Prostate gland (tissue), 2 donors: ENCODE results near the gene DHRS7B. TPM values are rescaled to one million over a fixed set of nuclear protein-coding genes. Genes with fewer than 3 reads are reported as not detected.
A peak's percentile ranks its signal among the peaks of the same experiment; 100 is the strongest.

Source experiments
- DNase-seq: peaks from one replicate; pipeline ENCODE4 v3.0.0-alpha.2; 2019; ENCODE audit warnings: low spot score
- H3K27ac ChIP-seq, 2 donors: fragments of 200-600 bp; sonication (generic); 2 replicates each; pipeline ENCODE4 v1.5.1; 2017 to 2019
- H3K27me3 ChIP-seq: fragments of 200-600 bp; sonication (generic); replicated peaks from 2 replicates; pipeline ENCODE4 v1.5.1; 2019; ENCODE audit not compliant: insufficient read depth
- H3K36me3 ChIP-seq, 2 donors: fragments of 200-600 bp; sonication (generic); 1 replicate in 1 of 2; 2 replicates in 1 of 2; pipeline versions ENCODE4 v1.5.1 to v1.8.1; 2017 to 2019
- H3K4me1 ChIP-seq: fragments of 200-600 bp; sonication (generic); replicated peaks from 2 replicates; pipeline ENCODE4 v1.5.1; 2019
- H3K4me3 ChIP-seq, 2 donors: fragments of 200-600 bp; sonication (generic); 2 replicates each; pipeline ENCODE4 v1.5.1; 2017 to 2019
- H3K9me3 ChIP-seq: fragments of 200-600 bp; sonication (generic); 2 replicates; pipeline ENCODE4 v1.5.1; 2017
- POLR2A ChIP-seq: fragments of 450-650 bp; IDR thresholded peaks from one replicate; pipeline ENCODE4 v1.6.1; 2016; ENCODE audit warnings: antibody characterized with exemption, mild to moderate bottlenecking
- POLR2AphosphoS5 ChIP-seq: sonication (generic); formaldehyde crosslinking; IDR thresholded peaks from one replicate; pipeline ENCODE4 v1.6.1; 2017; ENCODE audit warnings: antibody characterized with exemption
- WGBS: methylation state at CpG from one replicate; pipeline ENCODE4 v1.1.5; 2018; 5-methylcytosine and 5-hydroxymethylcytosine counted together
- intact Hi-C: fragments of 100-400 bp; cut with DNase I; formaldehyde crosslinking; loops from one replicate; pipeline ENCODE4 v1.14.2; 2022
- total RNA-seq, 2 donors: library from RNA; depleted of rRNA; stranded (reverse); fragments of >200 nt; gene quantifications; one replicate each; pipeline ENCODE4 v1.1.0, GENCODE V29; 2016
- TF ChIP-seq, protein P1 (sequence below), 4 experiments: fragments of 200-600 bp in 2 of 4; fragments of 450-650 bp in 2 of 4; sonication (generic) in 2 of 4; IDR thresholded peaks; 1 replicate in 3 of 4; 2 replicates in 1 of 4; pipeline ENCODE4 v1.5.1; 2016 to 2019; ENCODE audit warnings: antibody characterized with exemption in 4 of 4, mild to moderate bottlenecking in 2 of 4, moderate library complexity in 2 of 4

DHRS7B gene
- total RNA-seq, 2 donors from 2014 or later = 52.1 to 67.5 TPM

DNA sequence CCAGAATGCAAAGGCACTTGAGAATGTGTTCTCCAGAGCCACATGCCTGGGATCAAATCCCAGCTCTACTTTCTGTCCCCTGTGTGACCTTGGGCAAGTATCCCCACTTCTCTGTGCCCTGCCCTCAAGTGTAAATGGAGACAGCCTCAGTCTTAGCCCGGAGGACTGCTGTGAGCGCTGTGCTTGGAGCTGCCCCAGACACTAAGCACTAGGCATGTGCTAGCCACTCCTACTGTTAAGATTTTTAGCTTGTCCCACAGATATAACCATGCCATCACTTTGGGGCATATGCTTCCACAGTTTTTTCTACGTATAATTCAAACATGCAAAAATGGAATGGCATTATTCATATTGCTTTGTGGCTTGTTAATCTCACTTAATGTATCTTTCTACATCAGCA, 57.8 kb downstream of the DHRS7B start:
- no peak overlapping the region for H3K4me3 ChIP-seq
- WGBS = 89% methylated on average over 3 of the region's 3 CpGs
- H3K4me1 ChIP-seq = no peaks in the 10 kb centered on the region
- H3K27me3 ChIP-seq = no peaks in the 10 kb centered on the region
- no peaks in the 10 kb centered on the region for H3K9me3 ChIP-seq
- TF ChIP-seq, protein P1, sequence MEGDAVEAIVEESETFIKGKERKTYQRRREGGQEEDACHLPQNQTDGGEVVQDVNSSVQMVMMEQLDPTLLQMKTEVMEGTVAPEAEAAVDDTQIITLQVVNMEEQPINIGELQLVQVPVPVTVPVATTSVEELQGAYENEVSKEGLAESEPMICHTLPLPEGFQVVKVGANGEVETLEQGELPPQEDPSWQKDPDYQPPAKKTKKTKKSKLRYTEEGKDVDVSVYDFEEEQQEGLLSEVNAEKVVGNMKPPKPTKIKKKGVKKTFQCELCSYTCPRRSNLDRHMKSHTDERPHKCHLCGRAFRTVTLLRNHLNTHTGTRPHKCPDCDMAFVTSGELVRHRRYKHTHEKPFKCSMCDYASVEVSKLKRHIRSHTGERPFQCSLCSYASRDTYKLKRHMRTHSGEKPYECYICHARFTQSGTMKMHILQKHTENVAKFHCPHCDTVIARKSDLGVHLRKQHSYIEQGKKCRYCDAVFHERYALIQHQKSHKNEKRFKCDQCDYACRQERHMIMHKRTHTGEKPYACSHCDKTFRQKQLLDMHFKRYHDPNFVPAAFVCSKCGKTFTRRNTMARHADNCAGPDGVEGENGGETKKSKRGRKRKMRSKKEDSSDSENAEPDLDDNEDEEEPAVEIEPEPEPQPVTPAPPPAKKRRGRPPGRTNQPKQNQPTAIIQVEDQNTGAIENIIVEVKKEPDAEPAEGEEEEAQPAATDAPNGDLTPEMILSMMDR (IDR thresholded peaks at IDR 0.05) = no peak
- no peak for TF ChIP-seq POLR2AphosphoS5
- TF ChIP-seq POLR2A = no peak
- no peak for DNase-seq
- H3K36me3 ChIP-seq = peaks cover 2 to 5% of the 10 kb centered on the region in 2 donors
- intact Hi-C loops = no loop called here
- no peak overlapping the region for H3K27ac ChIP-seq

DNA sequence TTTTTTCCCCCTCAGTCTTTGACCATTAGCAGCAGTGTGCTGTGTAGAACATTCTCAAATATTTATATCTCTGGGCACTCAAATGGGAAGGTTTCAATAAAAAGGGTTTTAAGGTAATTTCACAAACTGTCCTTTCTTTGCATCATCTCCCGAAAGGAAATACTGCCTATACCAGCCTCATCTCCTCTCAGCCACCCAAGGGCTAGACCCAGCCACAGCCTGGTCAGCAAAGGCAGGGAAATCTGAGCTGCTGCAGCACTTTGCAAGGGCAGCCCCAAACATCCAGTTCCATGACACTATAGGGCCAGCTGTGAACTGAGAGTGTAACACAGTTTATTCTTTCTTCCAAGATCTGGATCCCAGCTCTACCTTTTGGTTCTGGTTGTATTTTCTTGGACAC, 58.3 kb downstream of the DHRS7B start:
- H3K36me3 ChIP-seq = peaks cover 2 to 5% of the 10 kb centered on the region in 2 donors
- intact Hi-C loops = no loop called here
- H3K4me1 ChIP-seq = no peaks in the 10 kb centered on the region
- no peak overlapping the region for H3K4me3 ChIP-seq
- TF ChIP-seq, protein P1 (IDR thresholded peaks at IDR 0.05) = no peak
- no peak for TF ChIP-seq POLR2A
- no peak for TF ChIP-seq POLR2AphosphoS5
- 93% methylated on average over 1 of the region's 1 CpG for WGBS
- DNase-seq = no peak
- H3K27me3 ChIP-seq = no peaks in the 10 kb centered on the region
- no peaks in the 10 kb centered on the region for H3K9me3 ChIP-seq
- H3K27ac ChIP-seq = no peak overlapping the region

DNA sequence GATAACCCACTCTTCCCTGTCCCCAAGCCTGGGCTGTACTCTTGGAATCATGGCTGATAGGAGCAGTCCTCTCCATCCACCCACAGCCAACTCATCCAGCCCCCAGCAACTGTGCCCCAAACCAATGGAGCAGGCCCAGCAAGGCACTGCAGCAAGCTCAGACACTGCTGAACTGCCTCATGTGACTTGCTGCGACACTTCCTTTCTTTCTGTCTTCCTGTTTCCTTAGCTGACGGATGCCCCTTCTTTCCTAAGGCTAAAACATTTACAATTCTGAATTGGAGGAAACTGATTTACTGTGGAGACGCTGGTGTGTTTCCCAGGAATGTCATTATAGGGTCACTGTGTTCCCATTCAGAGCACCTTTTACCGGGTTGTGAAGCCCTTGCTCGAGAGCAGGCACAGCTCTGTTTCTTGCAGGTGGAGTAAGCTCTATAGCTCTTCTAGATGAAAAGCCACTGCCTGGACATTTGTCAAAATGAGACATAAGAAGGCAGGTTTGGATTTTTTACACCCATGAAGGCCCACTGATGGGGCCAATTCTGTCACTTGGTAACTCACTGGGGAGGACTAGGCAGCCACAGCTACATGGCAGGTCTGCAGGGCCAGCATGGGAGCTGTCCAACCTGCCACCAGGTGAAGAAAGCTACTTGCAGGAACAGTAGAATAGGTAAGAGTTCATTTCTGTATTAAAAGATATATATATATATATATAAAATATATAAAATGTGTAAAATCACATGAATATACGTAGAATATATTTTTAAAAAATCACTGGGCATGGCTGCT, 59.8 kb downstream of the DHRS7B start:
- no peak for DNase-seq
- 90% methylated on average over 6 of the region's 6 CpGs for WGBS
- H3K4me1 ChIP-seq = no peaks in the 10 kb centered on the region
- H3K27me3 ChIP-seq = no peaks in the 10 kb centered on the region
- H3K36me3 ChIP-seq = peaks cover 2 to 5% of the 10 kb centered on the region in 2 donors
- H3K27ac ChIP-seq = no peak overlapping the region
- TF ChIP-seq POLR2AphosphoS5 = no peak
- no peak for TF ChIP-seq POLR2A
- TF ChIP-seq, protein P1 (IDR thresholded peaks at IDR 0.05) = no peak
- H3K4me3 ChIP-seq = no peak overlapping the region
- intact Hi-C loops = no loop called here
- H3K9me3 ChIP-seq = no peaks in the 10 kb centered on the region

DNA sequence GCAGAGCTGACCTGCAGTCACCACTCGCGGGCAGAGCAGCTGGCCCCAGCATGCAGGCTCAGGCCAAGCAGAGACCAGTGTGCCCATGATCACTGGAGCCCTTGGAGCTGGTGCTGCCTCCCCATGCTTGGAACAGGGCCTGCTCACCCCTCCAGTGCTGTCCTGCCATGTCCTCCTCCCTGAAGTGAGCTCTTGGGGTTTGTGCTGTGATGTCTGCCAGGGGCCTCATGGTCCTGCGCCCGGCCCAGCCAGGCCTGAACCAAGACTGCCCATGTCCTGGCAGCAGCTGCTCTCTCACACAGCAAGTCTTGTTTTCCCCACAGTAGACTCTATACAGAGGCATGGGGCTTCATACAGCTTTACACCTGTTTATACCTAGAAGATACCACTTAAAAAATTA, 62.6 kb downstream of the DHRS7B start:
- H3K4me3 ChIP-seq = no peak overlapping the region
- H3K9me3 ChIP-seq = no peaks in the 10 kb centered on the region
- DNase-seq = no peak
- H3K27ac ChIP-seq = no peak overlapping the region
- TF ChIP-seq, protein P1 (IDR thresholded peaks at IDR 0.05) = no peak
- TF ChIP-seq POLR2AphosphoS5 (no peak), POLR2A (no peak)
- intact Hi-C loops = no loop called here
- WGBS = 83% methylated on average over 4 of the region's 4 CpGs
- H3K27me3 ChIP-seq = no peaks in the 10 kb centered on the region
- H3K36me3 ChIP-seq = no peaks in the 10 kb centered on the region
- H3K4me1 ChIP-seq = no peaks in the 10 kb centered on the region

DNA sequence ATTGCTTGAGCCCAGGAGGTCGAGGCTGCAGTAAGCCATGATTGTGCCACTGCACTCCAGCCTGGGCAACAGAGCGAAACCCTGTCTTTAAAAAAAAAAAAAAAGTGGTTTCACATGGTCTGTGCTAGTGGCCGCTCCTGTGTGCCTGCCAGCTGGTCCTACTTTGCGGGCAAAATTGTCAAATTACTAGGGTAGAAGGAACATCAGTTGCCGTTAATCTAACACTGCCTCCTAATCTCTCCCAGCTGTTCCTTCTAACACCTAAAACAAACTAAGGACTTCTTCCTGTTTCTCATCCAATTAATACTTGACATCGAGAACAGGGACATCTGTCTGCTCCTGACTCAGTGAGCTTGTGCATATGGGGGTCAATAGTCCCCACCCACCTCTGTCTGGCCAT, 63.3 kb downstream of the DHRS7B start:
- Histone ChIP-seq H3K9me3 (no peaks in the 10 kb centered on the region), H3K4me3 (no peak overlapping the region), H3K36me3 (no peaks in the 10 kb centered on the region), H3K27me3 (no peaks in the 10 kb centered on the region), H3K27ac (peak overlapping the region in 1 of 2 donors; percentile 33), H3K4me1 (no peaks in the 10 kb centered on the region)
- no peak for DNase-seq
- WGBS = 84% methylated on average over 6 of the region's 6 CpGs
- TF ChIP-seq, protein P1 (IDR thresholded peaks at IDR 0.05) = no peak
- TF ChIP-seq POLR2A = no peak
- TF ChIP-seq POLR2AphosphoS5 = no peak
- intact Hi-C loops = no loop called here
